ENCODE measurements around the gene ZBTB7C.

Gene ZBTB7C

GRCh38 chr18:47981830-47982229 lies 427.4 kb downstream of the ZBTB7C start:
- DNase-seq, result no peak

- DNase-seq, result no peak
Measured at GRCh38 chr18:47981320-47981719, 427.9 kb downstream of the ZBTB7C start.

- DNase-seq, result no peak
Measured at GRCh38 chr18:47979611-47980200, 429.5 kb downstream of the ZBTB7C start.

GRCh38 chr18:47978603-47979002 lies 430.6 kb downstream of the ZBTB7C start:
- no peak for DNase-seq

- no peak for DNase-seq
Measured at GRCh38 chr18:47978141-47978540, 431.0 kb downstream of the ZBTB7C start.

All from T-helper 9 cell (primary cell).